Kidney glomerular epithelial cell (primary cell): ENCODE data around the gene GCH1.

ENCODE experiments used
- DNase-seq: peaks from one replicate; lab custom pipeline; 2025; lab: John Stamatoyannopoulos, UW

GCH1 gene

DNA sequence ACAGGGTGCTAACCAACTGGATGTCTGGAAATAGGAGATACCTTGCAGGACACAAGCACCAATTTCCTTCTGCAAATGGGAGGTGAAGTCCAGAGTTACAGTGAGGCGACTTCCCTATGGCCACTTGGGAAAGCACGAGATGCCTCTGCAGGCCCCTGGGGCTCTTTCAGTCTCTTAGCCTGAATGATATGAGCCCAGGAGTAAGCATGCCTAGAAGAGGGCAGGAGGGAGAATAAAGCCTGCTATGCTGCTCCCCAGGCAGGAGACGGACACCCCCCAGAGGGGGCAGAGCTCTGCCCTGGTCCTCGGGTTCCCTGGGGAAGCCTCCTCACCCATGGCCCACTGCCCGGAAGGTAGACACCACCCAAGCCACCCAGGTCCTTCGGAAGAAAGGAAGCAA is 105.1 kb downstream of the GCH1 start:
- no peak for DNase-seq

DNA sequence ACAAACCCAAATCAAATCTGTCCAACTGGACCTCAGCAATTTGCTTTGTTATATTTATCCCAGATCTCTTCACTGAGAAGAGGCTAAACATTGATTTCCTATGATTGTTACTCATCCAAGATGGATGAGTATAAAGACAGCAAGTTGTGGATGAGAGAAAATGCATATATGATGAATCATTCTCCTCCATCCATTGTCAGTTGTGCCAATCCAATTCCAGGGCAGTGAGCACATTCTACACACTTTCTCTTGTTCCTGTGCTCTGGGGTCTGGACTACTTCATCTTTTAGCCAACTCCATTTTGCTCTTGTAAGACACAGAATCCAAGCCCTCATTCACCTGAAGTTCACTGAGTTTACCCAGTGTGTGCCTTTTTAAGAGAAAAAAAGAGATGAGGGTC is 105.7 kb downstream of the GCH1 start:
- DNase-seq, result peak; percentile 60

DNA sequence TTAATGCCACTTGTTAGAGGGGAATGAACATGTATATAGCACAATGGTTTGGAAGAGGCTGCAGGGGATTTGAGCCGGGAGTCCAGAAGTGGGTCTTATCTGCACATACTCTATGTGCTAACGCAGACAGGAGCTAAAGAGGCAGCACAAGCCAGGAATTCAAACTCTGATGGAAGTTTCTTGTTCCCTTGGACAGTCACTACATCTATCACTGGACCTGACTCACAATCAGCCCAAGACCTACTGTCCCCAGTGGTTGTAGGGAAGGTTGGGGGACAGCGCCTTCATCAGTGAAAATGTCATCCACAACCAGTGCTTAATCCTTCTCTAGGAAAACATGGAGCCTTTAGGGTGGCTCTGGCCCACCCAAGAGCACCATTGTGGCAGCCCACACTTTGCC is 107.8 kb downstream of the GCH1 start:
- DNase-seq, result no peak

GRCh38 chr14:54794159-54794558 is 108.5 kb downstream of the GCH1 start:
- DNase-seq, result no peak

- DNase-seq, result no peak
These were observed 110.3 kb downstream of the GCH1 start for GRCh38 chr14:54792288-54792687.
